Stimulated activated naive B cell treated with anti-CD40 and anti-IgM and Interleukin-4, amounts not matched to agents 10 μg/mL and 1 μg/mL and 100 μg/mL, for 72 hours (primary cell): ENCODE data around the gene LMNB1.
"Not testable (repeated sequence)": the region's sequence is repeated elsewhere in the genome, so short reads cannot be mapped to it uniquely, and the experiment has no call there.

Experiments
- ATAC-seq, 2 donors: fragments of 150-1000 bp; cut with Tn5 transposase; replicated peaks; 2 replicates each; pipeline ENCODE4 v1.10.0; 2021; ENCODE audit warnings: moderate library complexity in 1 of 2
- DNase-seq: peaks from one replicate; pipeline ENCODE4 v3.0.0; 2021
- H3K27ac Mint-ChIP-seq: one replicate; pipeline ENCODE4 v1.8.0; 2022; ENCODE audit warnings: mild to moderate bottlenecking, mixed read lengths
- H3K27me3 Mint-ChIP-seq, 2 donors: one replicate each; pipeline ENCODE4 v1.8.0; 2022; ENCODE audit warnings: mixed read lengths in 2 of 2
- H3K36me3 Mint-ChIP-seq, 2 donors: one replicate each; pipeline ENCODE4 v1.8.0; 2022; ENCODE audit warnings: mixed read lengths in 2 of 2, mild to moderate bottlenecking in 1 of 2
- H3K4me1 Mint-ChIP-seq, 2 donors: one replicate each; pipeline ENCODE4 v1.8.0; 2022; ENCODE audit warnings: mixed read lengths in 2 of 2, mild to moderate bottlenecking in 1 of 2
- H3K4me3 Mint-ChIP-seq, 2 donors: one replicate each; pipeline ENCODE4 v1.8.0; 2022; ENCODE audit warnings: mild to moderate bottlenecking in 2 of 2, mixed read lengths in 2 of 2, moderate library complexity in 1 of 2
- H3K9me3 Mint-ChIP-seq, 2 donors: one replicate each; pipeline ENCODE4 v1.8.0; 2022; ENCODE audit warnings: mixed read lengths in 2 of 2, mild to moderate bottlenecking in 1 of 2

Gene LMNB1

GRCh38 chr5:126799780-126800179 is 22.8 kb downstream of the LMNB1 start:
- DNase-seq (no peak), ATAC-seq (no peak)
- no peak overlapping the region for H3K4me3 Mint-ChIP-seq
- peaks cover 0 to 2% of the 10 kb centered on the region in 2 donors for H3K9me3 Mint-ChIP-seq
- peaks cover 12 to 33% of the 10 kb centered on the region in 2 donors for H3K4me1 Mint-ChIP-seq
- H3K36me3 Mint-ChIP-seq: peaks cover 4 to 12% of the 10 kb centered on the region in 2 donors
- no peaks in the 10 kb centered on the region for H3K27me3 Mint-ChIP-seq
- H3K27ac Mint-ChIP-seq: no peak overlapping the region

GRCh38 chr5:126801174-126801991 is 24.4 kb downstream of the LMNB1 start:
- peaks cover 0 to 2% of the 10 kb centered on the region in 2 donors for H3K9me3 Mint-ChIP-seq
- ATAC-seq: no peak
- no peak overlapping the region for H3K27ac Mint-ChIP-seq

GRCh38 chr5:126801992-126802294 is 25.0 kb downstream of the LMNB1 start:
- Mint-ChIP-seq H3K27me3 (no peaks in the 10 kb centered on the region), H3K27ac (no peak overlapping the region), H3K4me1 (peaks cover 9 to 38% of the 10 kb centered on the region in 2 donors), H3K36me3 (peaks cover 14 to 23% of the 10 kb centered on the region in 2 donors), H3K9me3 (peaks cover 0 to 2% of the 10 kb centered on the region in 2 donors), H3K4me3 (no peak overlapping the region)
- no peak for DNase-seq
- ATAC-seq: peak; percentile 23 to 46

More at GRCh38 chr5:126801174-126801991, 24.4 kb downstream of the LMNB1 start:
- peaks cover 9 to 34% of the 10 kb centered on the region in 2 donors for H3K4me1 Mint-ChIP-seq
- H3K4me3 Mint-ChIP-seq: no peak overlapping the region
- DNase-seq: no peak
- H3K36me3 Mint-ChIP-seq: peaks cover 11 to 19% of the 10 kb centered on the region in 2 donors
- H3K27me3 Mint-ChIP-seq: no peaks in the 10 kb centered on the region

- Mint-ChIP-seq H3K4me3 (no peak overlapping the region), H3K4me1 (peaks cover 8 to 36% of the 10 kb centered on the region in 2 donors), H3K9me3 (no peaks in the 10 kb centered on the region), H3K27me3 (no peaks in the 10 kb centered on the region), H3K27ac (no peak overlapping the region), H3K36me3 (peaks cover 12 to 18% of the 10 kb centered on the region in 2 donors)
- ATAC-seq (no peak), DNase-seq (no peak)
Measured at GRCh38 chr5:126805063-126805462, 28.1 kb downstream of the LMNB1 start.

- Mint-ChIP-seq H3K27me3 (no peaks in the 10 kb centered on the region), H3K4me1 (peaks cover 5 to 30% of the 10 kb centered on the region in 2 donors), H3K27ac (peak overlapping the region; percentile 47), H3K9me3 (no peaks in the 10 kb centered on the region), H3K36me3 (peaks cover 19 to 22% of the 10 kb centered on the region in 2 donors), H3K4me3 (peak overlapping the region; percentile 4 to 47)
- DNase-seq (no peak), ATAC-seq (peak; percentile 61 to 63)
Measured at GRCh38 chr5:126808521-126808988, 31.6 kb downstream of the LMNB1 start.

- H3K27ac Mint-ChIP-seq: no peak overlapping the region
- no peak for DNase-seq
- ATAC-seq: no peak
- H3K27me3 Mint-ChIP-seq: no peaks in the 10 kb centered on the region
- no peaks in the 10 kb centered on the region for H3K9me3 Mint-ChIP-seq
- peaks cover 30 to 32% of the 10 kb centered on the region in 2 donors for H3K36me3 Mint-ChIP-seq
- H3K4me3 Mint-ChIP-seq: no peak overlapping the region
- H3K4me1 Mint-ChIP-seq: peaks cover 5 to 30% of the 10 kb centered on the region in 2 donors
Measured at GRCh38 chr5:126809916-126810315, 33.0 kb downstream of the LMNB1 start.

- Mint-ChIP-seq H3K9me3 (no peaks in the 10 kb centered on the region), H3K36me3 (peaks cover 29 to 31% of the 10 kb centered on the region in 2 donors), H3K27ac (peak overlapping the region; percentile 42), H3K27me3 (no peaks in the 10 kb centered on the region), H3K4me1 (peaks cover 5 to 30% of the 10 kb centered on the region in 2 donors), H3K4me3 (no peak overlapping the region)
- DNase-seq: no peak
- ATAC-seq: no peak
Measured at GRCh38 chr5:126810596-126811380, 33.9 kb downstream of the LMNB1 start.

- Mint-ChIP-seq H3K36me3 (peaks cover 26 to 28% of the 10 kb centered on the region in 2 donors), H3K4me3 (no peak overlapping the region), H3K27ac (peak overlapping the region; percentile 42), H3K27me3 (no peaks in the 10 kb centered on the region), H3K9me3 (no peaks in the 10 kb centered on the region), H3K4me1 (peaks cover 5 to 22% of the 10 kb centered on the region in 2 donors)
- ATAC-seq: peak; percentile 38 to 68
- DNase-seq: no peak
Measured at GRCh38 chr5:126811515-126812198, 34.7 kb downstream of the LMNB1 start.

DNA sequence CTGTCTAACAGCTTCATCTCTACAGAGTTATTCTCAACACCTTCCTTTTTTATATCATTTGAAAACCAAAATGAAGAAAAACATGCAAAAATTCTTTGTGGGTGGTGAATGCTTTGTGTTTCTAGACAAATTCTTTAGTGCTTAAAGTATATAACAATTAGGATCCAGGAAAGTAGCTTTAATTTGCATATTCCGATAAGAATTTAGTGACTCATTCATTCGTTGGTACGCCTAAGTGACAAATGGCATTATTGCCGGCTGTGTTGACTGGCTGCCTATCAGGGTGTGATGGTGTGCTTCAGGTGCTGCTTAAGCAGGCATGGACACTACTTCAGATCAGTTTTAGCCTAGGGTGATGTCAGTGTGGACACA is 35.2 kb downstream of the LMNB1 start:
- Mint-ChIP-seq H3K27me3 (no peaks in the 10 kb centered on the region), H3K27ac (no peak overlapping the region), H3K4me3 (no peak overlapping the region), H3K4me1 (peaks cover 5 to 17% of the 10 kb centered on the region in 2 donors), H3K36me3 (peaks cover 24 to 31% of the 10 kb centered on the region in 2 donors), H3K9me3 (no peaks in the 10 kb centered on the region)
- ATAC-seq (no peak), DNase-seq (no peak)

- not testable (repeated sequence) for H3K27ac Mint-ChIP-seq, DNase-seq, H3K27me3 Mint-ChIP-seq, ATAC-seq, H3K9me3 Mint-ChIP-seq, H3K4me3 Mint-ChIP-seq
- H3K36me3 Mint-ChIP-seq: peaks cover 32 to 37% of the 10 kb centered on the region in 2 donors
- peaks cover 2 to 11% of the 10 kb centered on the region in 2 donors for H3K4me1 Mint-ChIP-seq
Measured at GRCh38 chr5:126813799-126814198, 36.9 kb downstream of the LMNB1 start.

- Mint-ChIP-seq H3K4me3 (no peak overlapping the region), H3K36me3 (peaks cover 33 to 39% of the 10 kb centered on the region in 2 donors), H3K27ac (peak overlapping the region; percentile 9), H3K9me3 (no peaks in the 10 kb centered on the region), H3K27me3 (no peaks in the 10 kb centered on the region), H3K4me1 (peaks cover 2 to 9% of the 10 kb centered on the region in 2 donors)
- ATAC-seq (no peak), DNase-seq (no peak)
Measured at GRCh38 chr5:126814721-126815404, 37.9 kb downstream of the LMNB1 start.

- Mint-ChIP-seq H3K27me3 (no peaks in the 10 kb centered on the region), H3K4me3 (no peak overlapping the region), H3K36me3 (peaks cover 33 to 41% of the 10 kb centered on the region in 2 donors), H3K4me1 (no peaks in the 10 kb centered on the region), H3K27ac (no peak overlapping the region), H3K9me3 (no peaks in the 10 kb centered on the region)
- ATAC-seq (no peak), DNase-seq (no peak)
Measured at GRCh38 chr5:126816649-126817048, 39.7 kb downstream of the LMNB1 start.

DNA sequence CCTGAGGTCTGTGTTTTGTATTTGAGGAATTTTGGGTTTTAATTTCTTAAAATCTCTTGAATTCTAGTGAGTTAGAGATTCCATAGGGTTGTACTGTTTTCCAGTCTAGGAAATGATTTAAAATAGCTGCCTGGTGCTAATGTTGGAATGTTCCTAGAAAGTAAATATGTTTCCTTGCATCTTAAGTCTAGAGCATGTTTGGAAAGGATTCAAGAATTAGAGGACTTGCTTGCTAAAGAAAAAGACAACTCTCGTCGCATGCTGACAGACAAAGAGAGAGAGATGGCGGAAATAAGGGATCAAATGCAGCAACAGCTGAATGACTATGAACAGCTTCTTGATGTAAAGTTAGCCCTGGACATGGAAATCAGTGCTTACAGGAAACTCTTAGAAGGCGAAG is 41.8 kb downstream of the LMNB1 start:
- H3K4me1 Mint-ChIP-seq: no peaks in the 10 kb centered on the region
- H3K9me3 Mint-ChIP-seq: no peaks in the 10 kb centered on the region
- no peak overlapping the region for H3K4me3 Mint-ChIP-seq
- DNase-seq (no peak), ATAC-seq (no peak)
- H3K36me3 Mint-ChIP-seq: peaks cover 29 to 47% of the 10 kb centered on the region in 2 donors
- no peak overlapping the region for H3K27ac Mint-ChIP-seq
- no peaks in the 10 kb centered on the region for H3K27me3 Mint-ChIP-seq

DNA sequence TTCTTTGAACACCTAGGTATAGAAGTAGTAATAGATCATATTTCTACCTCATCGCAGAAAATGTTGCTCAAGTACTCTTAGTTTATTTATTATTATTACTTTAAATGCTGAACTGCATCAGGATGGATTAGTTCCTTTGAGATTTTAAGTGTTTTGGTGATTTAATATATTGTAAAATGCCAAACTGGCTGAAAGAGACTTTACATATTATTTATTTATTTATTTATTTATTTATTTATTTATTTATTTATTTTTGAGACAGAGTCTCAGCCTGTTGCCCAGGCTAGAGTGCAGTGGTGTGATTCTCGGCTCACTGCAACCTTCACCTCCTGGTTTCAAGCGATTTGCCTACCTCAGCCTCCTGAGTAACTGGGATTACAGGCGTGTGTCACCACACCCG is 42.3 kb downstream of the LMNB1 start:
- Mint-ChIP-seq H3K27ac (no peak overlapping the region), H3K9me3 (no peaks in the 10 kb centered on the region), H3K4me1 (no peaks in the 10 kb centered on the region), H3K36me3 (peaks cover 24 to 41% of the 10 kb centered on the region in 2 donors), H3K4me3 (no peak overlapping the region), H3K27me3 (no peaks in the 10 kb centered on the region)
- DNase-seq (no peak), ATAC-seq (no peak)
